ENCODE results near the gene RERGL.

The RERGL gene, protein sequence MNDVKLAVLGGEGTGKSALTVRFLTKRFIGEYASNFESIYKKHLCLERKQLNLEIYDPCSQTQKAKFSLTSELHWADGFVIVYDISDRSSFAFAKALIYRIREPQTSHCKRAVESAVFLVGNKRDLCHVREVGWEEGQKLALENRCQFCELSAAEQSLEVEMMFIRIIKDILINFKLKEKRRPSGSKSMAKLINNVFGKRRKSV

DNA sequence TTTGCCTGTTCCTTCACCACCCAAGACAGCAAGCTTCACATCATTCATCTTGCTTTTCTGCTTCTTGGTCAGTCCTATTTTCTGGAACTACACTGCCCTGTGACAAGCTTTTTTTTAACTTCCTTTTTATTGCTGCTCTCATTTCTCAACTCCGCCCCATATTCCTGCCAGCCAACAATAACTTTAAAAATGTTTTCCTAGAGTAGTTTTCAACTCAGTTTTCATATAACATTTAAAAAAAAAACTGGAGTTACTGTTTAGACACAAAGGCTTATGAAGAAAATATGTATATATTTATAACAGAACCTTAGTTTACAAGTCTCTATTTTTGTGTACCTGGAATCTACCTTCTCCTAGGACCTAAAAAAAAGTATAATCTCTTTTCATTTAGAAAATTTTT is at the start of gene RERGL:
Gene RERGL (minus strand): TSS at position 101 of the 400 bp plus-strand sequence. CDS start 53 bp downstream, at position 48.
- Histone ChIP-seq H3K27ac (ENCODE audit: low read depth in 2 of 2, low read length in 2 of 2) (no peak within 1 kb of the TSS), H3K9ac (ENCODE audit: low read depth in 1 of 2, low read length in 2 of 2) (no peak within 1 kb of the TSS), H3K4me3 (ENCODE audit: low read length in 2 of 2) (no peak within 1 kb of the TSS), H3K27me3 (ENCODE audit: control insufficient read depth in 2 of 2, insufficient read depth in 2 of 2, low read length in 2 of 2) (no peaks in the 10 kb centered on the region), H3K9me3 (ENCODE audit: control insufficient read depth in 2 of 2, low read length in 2 of 2) (no peaks in the 10 kb centered on the region), H3K36me3 (ENCODE audit: control insufficient read depth in 2 of 2, insufficient read depth in 2 of 2, low read length in 2 of 2) (no peaks in the 10 kb centered on the region), H3K4me1 (ENCODE audit: control insufficient read depth in 2 of 2, insufficient read depth in 2 of 2, low read length in 2 of 2) (no peaks in the 10 kb centered on the region)

DNA sequence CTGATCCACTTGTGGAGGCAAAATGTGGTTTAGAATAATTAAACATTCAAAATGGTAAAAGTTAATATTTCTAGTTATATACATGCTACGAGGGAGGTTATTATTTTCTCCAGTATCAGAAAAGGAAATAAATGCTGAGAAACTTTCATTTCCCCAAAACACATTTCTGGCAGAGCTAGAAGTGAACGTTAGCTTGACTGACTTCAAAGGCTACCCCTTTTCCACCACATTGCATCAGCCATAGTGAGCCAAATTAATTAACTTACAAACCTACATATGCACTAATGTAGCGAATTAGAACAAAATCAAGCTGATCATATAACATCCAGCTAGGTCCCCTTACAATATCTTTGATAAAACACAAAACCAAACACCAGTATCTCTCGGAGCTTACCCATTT is 49.3 kb upstream of the RERGL start:
- Histone ChIP-seq H3K27ac (ENCODE audit: low read depth in 2 of 2, low read length in 2 of 2) (no peak overlapping the region), H3K36me3 (ENCODE audit: control insufficient read depth in 2 of 2, insufficient read depth in 2 of 2, low read length in 2 of 2) (no peaks in the 10 kb centered on the region), H3K4me1 (ENCODE audit: control insufficient read depth in 2 of 2, insufficient read depth in 2 of 2, low read length in 2 of 2) (peaks cover 3 to 5% of the 10 kb centered on the region in 2 donors), H3K9me3 (ENCODE audit: control insufficient read depth in 2 of 2, low read length in 2 of 2) (no peaks in the 10 kb centered on the region), H3K9ac (ENCODE audit: low read depth in 1 of 2, low read length in 2 of 2) (no peak overlapping the region), H3K27me3 (ENCODE audit: control insufficient read depth in 2 of 2, insufficient read depth in 2 of 2, low read length in 2 of 2) (no peaks in the 10 kb centered on the region), H3K4me3 (ENCODE audit: low read length in 2 of 2) (no peak overlapping the region)

DNA sequence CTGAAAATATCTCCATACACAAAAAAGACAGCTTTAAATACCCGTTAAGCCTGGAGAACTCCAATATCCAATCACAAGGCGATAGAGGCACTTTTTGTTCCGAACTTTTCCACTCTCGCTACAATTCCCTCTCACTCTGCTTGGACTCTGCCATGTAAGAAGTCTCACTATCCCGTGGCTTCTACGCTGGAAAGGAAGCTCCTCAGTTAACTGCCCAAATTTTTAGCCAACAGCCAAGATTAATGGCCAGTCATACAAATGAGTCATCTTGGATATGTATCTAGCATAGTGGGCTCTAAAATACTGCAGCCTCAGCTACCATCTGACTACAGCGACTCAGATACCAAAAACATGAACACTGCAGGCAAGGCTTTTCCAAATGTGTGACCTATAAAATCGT is 45.5 kb upstream of the RERGL start:
- H3K4me3 ChIP-seq (ENCODE audit: low read length in 2 of 2), result no peak overlapping the region
- no peaks in the 10 kb centered on the region for H3K36me3 ChIP-seq (ENCODE audit: control insufficient read depth in 2 of 2, insufficient read depth in 2 of 2, low read length in 2 of 2)
- no peaks in the 10 kb centered on the region for H3K4me1 ChIP-seq (ENCODE audit: control insufficient read depth in 2 of 2, insufficient read depth in 2 of 2, low read length in 2 of 2)

DNA sequence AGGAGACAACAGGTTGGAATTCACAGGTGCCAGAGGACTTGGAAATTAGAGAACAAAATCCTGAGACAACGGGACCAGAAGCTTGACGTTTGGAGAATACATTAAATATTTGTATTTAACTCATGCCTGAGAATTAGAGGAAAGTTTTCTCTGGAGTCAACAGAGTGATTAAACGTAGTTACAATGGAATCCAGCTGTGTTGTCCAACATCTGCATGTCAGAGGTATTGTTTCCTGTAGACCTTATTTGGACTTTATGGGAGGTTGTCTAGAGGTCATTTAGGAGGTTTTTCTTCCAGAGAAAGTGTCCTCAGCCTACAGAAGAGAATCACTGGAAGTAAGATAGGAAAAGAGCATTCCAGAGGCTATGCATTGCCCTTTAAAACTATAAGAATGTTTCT is 45.1 kb upstream of the RERGL start:
- Histone ChIP-seq H3K4me1 (ENCODE audit: control insufficient read depth in 2 of 2, insufficient read depth in 2 of 2, low read length in 2 of 2) (no peaks in the 10 kb centered on the region), H3K27me3 (ENCODE audit: control insufficient read depth in 2 of 2, insufficient read depth in 2 of 2, low read length in 2 of 2) (no peaks in the 10 kb centered on the region), H3K36me3 (ENCODE audit: control insufficient read depth in 2 of 2, insufficient read depth in 2 of 2, low read length in 2 of 2) (no peaks in the 10 kb centered on the region), H3K9me3 (ENCODE audit: control insufficient read depth in 2 of 2, low read length in 2 of 2) (no peaks in the 10 kb centered on the region), H3K27ac (ENCODE audit: low read depth in 2 of 2, low read length in 2 of 2) (no peak overlapping the region), H3K4me3 (ENCODE audit: low read length in 2 of 2) (no peak overlapping the region), H3K9ac (ENCODE audit: low read depth in 1 of 2, low read length in 2 of 2) (no peak overlapping the region)

More for the DNA sequence above, 45.5 kb upstream of the RERGL start:
- no peaks in the 10 kb centered on the region for H3K27me3 ChIP-seq (ENCODE audit: control insufficient read depth in 2 of 2, insufficient read depth in 2 of 2, low read length in 2 of 2)
- no peak overlapping the region for H3K9ac ChIP-seq (ENCODE audit: low read depth in 1 of 2, low read length in 2 of 2)
- no peaks in the 10 kb centered on the region for H3K9me3 ChIP-seq (ENCODE audit: control insufficient read depth in 2 of 2, low read length in 2 of 2)
- H3K27ac ChIP-seq (ENCODE audit: low read depth in 2 of 2, low read length in 2 of 2), result no peak overlapping the region

DNA sequence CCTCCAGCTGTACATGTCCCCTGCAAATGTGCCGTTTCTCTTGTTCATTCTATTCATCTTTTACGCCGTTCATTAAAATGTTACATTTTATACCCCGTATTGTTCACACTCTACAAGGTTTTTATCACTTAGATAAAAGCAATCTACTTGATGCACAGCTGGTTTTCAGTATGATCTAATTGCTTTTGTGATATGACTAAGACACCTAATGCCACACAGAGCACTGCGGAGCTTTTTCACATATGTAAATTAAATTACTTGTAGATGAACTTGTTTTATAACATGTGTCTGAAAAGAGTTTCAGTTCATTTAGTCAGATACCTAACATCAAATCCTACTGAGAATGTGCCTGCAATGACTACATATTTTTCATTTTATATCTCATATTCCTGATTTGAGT is 40.9 kb upstream of the RERGL start:
- H3K4me1 ChIP-seq (ENCODE audit: control insufficient read depth in 2 of 2, insufficient read depth in 2 of 2, low read length in 2 of 2), result no peaks in the 10 kb centered on the region
- H3K4me3 ChIP-seq (ENCODE audit: low read length in 2 of 2), result no peak overlapping the region
- no peak overlapping the region for H3K9ac ChIP-seq (ENCODE audit: low read depth in 1 of 2, low read length in 2 of 2)
- H3K27ac ChIP-seq (ENCODE audit: low read depth in 2 of 2, low read length in 2 of 2), result no peak overlapping the region
- H3K27me3 ChIP-seq (ENCODE audit: control insufficient read depth in 2 of 2, insufficient read depth in 2 of 2, low read length in 2 of 2), result no peaks in the 10 kb centered on the region
- H3K9me3 ChIP-seq (ENCODE audit: control insufficient read depth in 2 of 2, low read length in 2 of 2), result no peaks in the 10 kb centered on the region
- H3K36me3 ChIP-seq (ENCODE audit: control insufficient read depth in 2 of 2, insufficient read depth in 2 of 2, low read length in 2 of 2), result no peaks in the 10 kb centered on the region

DNA sequence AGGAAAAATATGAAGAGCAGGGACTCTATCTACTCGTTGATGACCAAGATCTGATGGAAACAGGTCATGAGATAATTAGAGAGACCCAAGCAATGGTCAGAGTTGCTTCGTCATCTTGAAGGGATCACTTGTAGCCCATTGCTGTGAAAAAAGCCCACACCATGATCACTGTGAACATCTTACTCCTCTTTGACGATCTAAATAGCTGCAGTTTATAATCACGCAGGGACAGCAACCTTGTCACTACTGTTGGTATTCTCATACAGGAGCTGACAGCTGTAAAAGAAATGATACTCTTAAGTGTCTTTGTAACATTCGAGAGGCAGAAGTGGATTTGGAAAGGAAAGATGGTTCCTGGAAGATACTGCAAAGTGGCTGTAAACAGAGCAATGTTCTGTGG is 33.7 kb upstream of the RERGL start:
- Histone ChIP-seq H3K4me1 (ENCODE audit: control insufficient read depth in 2 of 2, insufficient read depth in 2 of 2, low read length in 2 of 2) (no peaks in the 10 kb centered on the region), H3K27me3 (ENCODE audit: control insufficient read depth in 2 of 2, insufficient read depth in 2 of 2, low read length in 2 of 2) (no peaks in the 10 kb centered on the region), H3K36me3 (ENCODE audit: control insufficient read depth in 2 of 2, insufficient read depth in 2 of 2, low read length in 2 of 2) (no peaks in the 10 kb centered on the region), H3K27ac (ENCODE audit: low read depth in 2 of 2, low read length in 2 of 2) (no peak overlapping the region), H3K9ac (ENCODE audit: low read depth in 1 of 2, low read length in 2 of 2) (no peak overlapping the region), H3K4me3 (ENCODE audit: low read length in 2 of 2) (no peak overlapping the region), H3K9me3 (ENCODE audit: control insufficient read depth in 2 of 2, low read length in 2 of 2) (no peaks in the 10 kb centered on the region)

DNA sequence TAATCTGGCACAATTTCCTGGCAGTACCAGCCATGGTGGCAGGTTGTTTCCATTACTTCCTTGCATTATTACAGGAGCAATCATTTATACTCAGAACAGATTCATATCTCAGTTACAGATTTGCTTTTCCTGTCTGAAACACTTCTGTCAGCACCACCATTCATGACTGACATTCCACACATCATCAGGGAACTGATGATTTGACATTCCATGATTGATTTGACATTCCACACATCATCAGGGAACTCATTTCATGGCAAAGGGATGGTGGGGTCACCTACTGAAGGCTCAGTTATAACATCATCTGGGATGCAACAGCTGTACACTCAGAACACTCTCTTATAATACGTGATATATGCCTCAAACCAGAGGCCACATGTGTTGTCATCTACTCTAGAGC is 30.9 kb upstream of the RERGL start:
- Histone ChIP-seq H3K4me3 (ENCODE audit: low read length in 2 of 2) (no peak overlapping the region), H3K9me3 (ENCODE audit: control insufficient read depth in 2 of 2, low read length in 2 of 2) (no peaks in the 10 kb centered on the region), H3K27me3 (ENCODE audit: control insufficient read depth in 2 of 2, insufficient read depth in 2 of 2, low read length in 2 of 2) (no peaks in the 10 kb centered on the region), H3K27ac (ENCODE audit: low read depth in 2 of 2, low read length in 2 of 2) (no peak overlapping the region), H3K9ac (ENCODE audit: low read depth in 1 of 2, low read length in 2 of 2) (no peak overlapping the region), H3K4me1 (ENCODE audit: control insufficient read depth in 2 of 2, insufficient read depth in 2 of 2, low read length in 2 of 2) (no peaks in the 10 kb centered on the region), H3K36me3 (ENCODE audit: control insufficient read depth in 2 of 2, insufficient read depth in 2 of 2, low read length in 2 of 2) (no peaks in the 10 kb centered on the region)

DNA sequence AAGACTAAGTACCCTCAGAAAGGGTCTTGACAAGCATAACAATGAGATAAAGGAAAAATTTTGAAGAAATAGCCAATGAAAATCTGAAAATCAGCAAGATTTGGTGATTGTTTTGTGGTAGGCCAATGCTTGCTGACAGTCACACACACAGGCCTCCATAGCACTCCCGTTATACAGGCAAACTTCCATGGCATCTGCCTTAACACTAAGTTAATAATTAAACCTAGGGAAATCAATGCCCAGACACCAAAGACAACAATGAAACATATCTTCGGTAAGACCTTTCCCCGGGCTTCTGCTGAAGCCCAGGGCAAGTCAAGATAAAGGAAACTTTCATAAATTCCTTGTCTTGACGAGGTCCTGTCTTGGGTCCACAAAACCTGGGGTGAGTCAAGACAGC is 18.6 kb upstream of the RERGL start:
- no peak overlapping the region for H3K4me3 ChIP-seq (ENCODE audit: low read length in 2 of 2)
- H3K27ac ChIP-seq (ENCODE audit: low read depth in 2 of 2, low read length in 2 of 2), result no peak overlapping the region
- H3K9ac ChIP-seq (ENCODE audit: low read depth in 1 of 2, low read length in 2 of 2), result no peak overlapping the region
- no peaks in the 10 kb centered on the region for H3K9me3 ChIP-seq (ENCODE audit: control insufficient read depth in 2 of 2, low read length in 2 of 2)
- H3K36me3 ChIP-seq (ENCODE audit: control insufficient read depth in 2 of 2, insufficient read depth in 2 of 2, low read length in 2 of 2), result no peaks in the 10 kb centered on the region
- no peaks in the 10 kb centered on the region for H3K4me1 ChIP-seq (ENCODE audit: control insufficient read depth in 2 of 2, insufficient read depth in 2 of 2, low read length in 2 of 2)
- no peaks in the 10 kb centered on the region for H3K27me3 ChIP-seq (ENCODE audit: control insufficient read depth in 2 of 2, insufficient read depth in 2 of 2, low read length in 2 of 2)

DNA sequence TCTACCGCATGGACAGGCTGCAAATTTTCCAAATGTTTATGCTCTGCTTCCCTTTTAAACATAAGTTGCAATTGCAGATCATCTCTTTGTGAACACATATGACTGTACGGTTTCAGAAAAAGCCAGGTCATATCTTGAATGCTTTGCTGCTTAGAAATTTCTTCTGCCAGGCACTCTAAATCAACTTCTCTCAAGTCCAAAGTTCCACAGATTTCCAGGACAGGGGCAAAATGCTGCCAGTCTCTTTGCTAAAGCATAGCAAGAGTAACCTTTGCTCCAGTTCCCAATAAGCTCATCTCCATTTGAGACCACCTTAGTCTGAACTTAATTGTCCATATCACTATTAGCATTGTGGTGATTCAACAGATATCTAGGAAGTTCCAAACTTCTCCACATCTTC is 13.6 kb upstream of the RERGL start:
- no peaks in the 10 kb centered on the region for H3K36me3 ChIP-seq (ENCODE audit: control insufficient read depth in 2 of 2, insufficient read depth in 2 of 2, low read length in 2 of 2)
- H3K4me1 ChIP-seq (ENCODE audit: control insufficient read depth in 2 of 2, insufficient read depth in 2 of 2, low read length in 2 of 2), result no peaks in the 10 kb centered on the region
- no peaks in the 10 kb centered on the region for H3K9me3 ChIP-seq (ENCODE audit: control insufficient read depth in 2 of 2, low read length in 2 of 2)
- H3K9ac ChIP-seq (ENCODE audit: low read depth in 1 of 2, low read length in 2 of 2), result no peak overlapping the region
- H3K27ac ChIP-seq (ENCODE audit: low read depth in 2 of 2, low read length in 2 of 2), result no peak overlapping the region
- H3K27me3 ChIP-seq (ENCODE audit: control insufficient read depth in 2 of 2, insufficient read depth in 2 of 2, low read length in 2 of 2), result no peaks in the 10 kb centered on the region
- H3K4me3 ChIP-seq (ENCODE audit: low read length in 2 of 2), result no peak overlapping the region

DNA sequence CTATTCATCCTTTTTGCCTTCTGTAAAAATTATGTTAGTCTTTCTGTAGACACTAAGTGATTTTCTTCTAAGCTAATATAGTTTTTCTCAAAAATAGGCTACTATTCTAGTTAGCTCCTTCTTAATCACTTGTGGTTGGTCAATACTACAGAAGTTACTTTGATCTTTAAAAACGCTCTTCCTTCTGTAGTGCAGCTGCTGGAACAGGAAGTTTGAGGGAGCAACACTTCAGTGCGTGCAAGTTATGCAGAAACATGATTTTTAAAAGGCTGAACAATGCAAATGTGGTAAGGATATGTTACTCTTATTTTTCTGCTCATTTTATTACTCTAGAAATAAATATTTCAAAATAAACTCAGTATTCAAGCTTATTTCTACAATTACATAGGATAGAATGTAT is 11.1 kb upstream of the RERGL start:
- no peak overlapping the region for H3K27ac ChIP-seq (ENCODE audit: low read depth in 2 of 2, low read length in 2 of 2)
- H3K36me3 ChIP-seq (ENCODE audit: control insufficient read depth in 2 of 2, insufficient read depth in 2 of 2, low read length in 2 of 2), result no peaks in the 10 kb centered on the region
- no peak overlapping the region for H3K9ac ChIP-seq (ENCODE audit: low read depth in 1 of 2, low read length in 2 of 2)
- no peaks in the 10 kb centered on the region for H3K27me3 ChIP-seq (ENCODE audit: control insufficient read depth in 2 of 2, insufficient read depth in 2 of 2, low read length in 2 of 2)
- no peaks in the 10 kb centered on the region for H3K4me1 ChIP-seq (ENCODE audit: control insufficient read depth in 2 of 2, insufficient read depth in 2 of 2, low read length in 2 of 2)
- no peak overlapping the region for H3K4me3 ChIP-seq (ENCODE audit: low read length in 2 of 2)
- peaks cover 5 to 9% of the 10 kb centered on the region in 2 donors for H3K9me3 ChIP-seq (ENCODE audit: control insufficient read depth in 2 of 2, low read length in 2 of 2)

DNA sequence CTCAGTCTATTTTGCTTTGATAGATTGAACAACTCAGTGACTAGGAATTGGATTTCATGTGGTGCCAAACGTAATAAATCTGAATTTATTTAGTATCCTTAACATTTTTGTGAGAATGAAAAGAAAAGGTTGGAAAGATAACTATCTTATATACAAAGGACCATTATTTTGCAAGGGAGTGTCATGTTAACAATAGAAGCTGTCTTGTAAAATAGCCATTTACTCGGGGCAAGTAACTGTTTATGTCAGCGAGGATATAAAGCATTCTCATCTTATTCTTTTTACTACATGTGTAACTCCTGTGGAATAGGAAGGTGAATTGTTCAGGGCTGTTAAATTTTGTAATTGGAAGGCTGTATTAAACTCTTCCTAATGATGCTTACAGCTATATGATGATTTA is 5.9 kb downstream of the RERGL start:
- Histone ChIP-seq H3K36me3 (ENCODE audit: control insufficient read depth in 2 of 2, insufficient read depth in 2 of 2, low read length in 2 of 2) (no peaks in the 10 kb centered on the region), H3K9me3 (ENCODE audit: control insufficient read depth in 2 of 2, low read length in 2 of 2) (no peaks in the 10 kb centered on the region), H3K4me3 (ENCODE audit: low read length in 2 of 2) (no peak overlapping the region), H3K27me3 (ENCODE audit: control insufficient read depth in 2 of 2, insufficient read depth in 2 of 2, low read length in 2 of 2) (no peaks in the 10 kb centered on the region), H3K27ac (ENCODE audit: low read depth in 2 of 2, low read length in 2 of 2) (no peak overlapping the region), H3K4me1 (ENCODE audit: control insufficient read depth in 2 of 2, insufficient read depth in 2 of 2, low read length in 2 of 2) (no peaks in the 10 kb centered on the region), H3K9ac (ENCODE audit: low read depth in 1 of 2, low read length in 2 of 2) (no peak overlapping the region)

Measured in mucosa of rectum (tissue), 2 donors.